Stimulated activated CD4-positive, alpha-beta T cell treated with anti-CD3 and anti-CD28 coated beads, Interleukin-1b, Interleukin-23, amount 100 ng/mL, for 1 hour (primary cell): Measurements from ENCODE around the gene LLGL2.
"Not testable (repeated sequence)": the region's sequence is repeated elsewhere in the genome, so short reads cannot be mapped to it uniquely, and the experiment has no call there.

Experiments
- DNase-seq, 2 donors: peaks; one replicate each; pipeline ENCODE4 v3.0.0-alpha.2; 2020; ENCODE audit warnings: low read depth in 2 of 2

The LLGL2 gene

GRCh38 chr17:75590314-75590761 is 64.8 kb downstream of the LLGL2 start:
- no peak for DNase-seq

- no peak for DNase-seq
Measured at GRCh38 chr17:75590849-75591721, 65.6 kb downstream of the LLGL2 start.

- DNase-seq: no peak
Measured at GRCh38 chr17:75591722-75592302, 66.3 kb downstream of the LLGL2 start.

- DNase-seq: no peak
Measured at GRCh38 chr17:75592348-75593020, 67.0 kb downstream of the LLGL2 start.

- not testable (repeated sequence) for DNase-seq
Measured at GRCh38 chr17:75593430-75593829, 67.9 kb downstream of the LLGL2 start.

GRCh38 chr17:75594499-75595283 is 69.2 kb downstream of the LLGL2 start:
- no peak for DNase-seq

- DNase-seq: no peak
Measured at GRCh38 chr17:75595284-75595919, 69.9 kb downstream of the LLGL2 start.

- DNase-seq: no peak
Measured at GRCh38 chr17:75595920-75596313, 70.4 kb downstream of the LLGL2 start.

GRCh38 chr17:75596320-75597087 is 71.0 kb downstream of the LLGL2 start:
- DNase-seq: no peak

- DNase-seq: peak in 1 of 2 donors; percentile 38
Measured at GRCh38 chr17:75601057-75601987, 75.8 kb downstream of the LLGL2 start.

- DNase-seq: no peak
Measured at GRCh38 chr17:75602644-75603043, 77.1 kb downstream of the LLGL2 start.

GRCh38 chr17:75603123-75603522 is 77.6 kb downstream of the LLGL2 start:
- no peak for DNase-seq

GRCh38 chr17:75604034-75604695 is 78.7 kb downstream of the LLGL2 start:
- DNase-seq: no peak

- no peak for DNase-seq
Measured at GRCh38 chr17:75605790-75606189, 80.3 kb downstream of the LLGL2 start.

GRCh38 chr17:75607086-75607485 is 81.6 kb downstream of the LLGL2 start:
- DNase-seq: no peak

GRCh38 chr17:75610103-75610984 is 84.8 kb downstream of the LLGL2 start:
- no peak for DNase-seq

- no peak for DNase-seq
Measured at GRCh38 chr17:75611851-75612429, 86.4 kb downstream of the LLGL2 start.
